ENCODE results near the gene NME3.

DNA sequence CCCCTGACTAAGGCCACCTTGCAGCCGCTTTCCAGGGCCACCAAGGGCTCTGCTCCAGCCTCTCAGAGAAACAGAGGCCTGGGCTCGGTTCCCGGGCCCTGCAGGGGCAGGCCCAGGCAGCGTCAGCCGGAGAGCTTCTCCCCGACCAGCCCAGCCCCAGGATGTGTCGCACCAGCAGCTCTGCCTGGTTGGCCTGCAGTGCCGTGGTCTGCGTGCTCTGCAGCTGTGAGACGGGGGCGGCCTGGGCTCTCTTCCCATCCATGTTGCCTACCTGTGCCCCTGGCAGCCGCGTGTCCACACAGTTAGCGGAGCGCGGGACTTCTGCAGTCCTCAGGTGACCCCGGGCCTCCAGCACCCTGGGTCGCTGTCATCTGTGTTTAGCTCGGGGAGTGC is 17.4 kb upstream of the NME3 start:
- TF ChIP-seq CTCF (IDR thresholded peaks at IDR 0.05) (no peak), EZH2 (IDR thresholded peaks at IDR 0.05) (no peak), EZH2phosphoT487 (IDR thresholded peaks at IDR 0.05) (no peak)

Data from neural progenitor cell (in vitro differentiated cells).